Uterus (tissue), 2 donors: ENCODE results near the gene CCDC148.

Source experiments
- CTCF ChIP-seq, 4 experiments: fragments of 200-600 bp in 2 of 4; fragments of 450-650 bp in 2 of 4; sonication (generic) in 2 of 4; IDR thresholded peaks; one replicate each; pipeline ENCODE4 v1.5.1; 2016 to 2019; ENCODE audit warnings: antibody characterized with exemption in 4 of 4, mild to moderate bottlenecking in 2 of 4, moderate library complexity in 1 of 4
- POLR2A ChIP-seq, 2 donors: fragments of 450-650 bp; IDR thresholded peaks; one replicate each; pipeline ENCODE4 v1.6.1; 2016; ENCODE audit warnings: antibody characterized with exemption in 2 of 2, mild to moderate bottlenecking in 1 of 2, moderate library complexity in 1 of 2

GRCh38 chr2:158381205-158381604 lies 75.3 kb downstream of the CCDC148 start:
- TF ChIP-seq CTCF (IDR thresholded peaks at IDR 0.05) (no peak), POLR2A (IDR thresholded peaks at IDR 0.05) (no peak)
